A673 (cell line): ENCODE data around the gene HVCN1. TPM values are rescaled to one million over a fixed set of nuclear protein-coding genes. Genes with fewer than 3 reads are reported as not detected.

Experiments used
- BruUV-seq: library from RNA; stranded (reverse); fragments of 400-500 nt; replicated peaks from 2 replicates; lab custom pipeline; 2021; lab: Mats Ljungman, UMichigan
- CTCF ChIA-PET: fragments of 300-600 bp; sonication (Branson Sonifier 250); formaldehyde crosslinking; loops from one replicate; lab custom pipeline; 2022; ENCODE audit warnings: antibody characterized with exemption; lab: Charles Lee
- POLR2A ChIA-PET: fragments of 300-600 bp; sonication (Branson Sonifier 250); formaldehyde crosslinking; loops from one replicate; lab custom pipeline; 2022; ENCODE audit warnings: antibody characterized with exemption; ENCODE audit not compliant: low non-redundant PET; lab: Charles Lee
- DNase-seq: peaks from one replicate; pipeline ENCODE4 v3.0.0-alpha.2; 2015; ENCODE audit warnings: low spot score
- H3K27ac ChIP-seq: fragments of 200-600 bp; sonication (generic); 2 replicates; pipeline ENCODE4 v1.5.1; 2016; ENCODE audit warnings: mixed run types, low read depth, mild to moderate bottlenecking, mixed read lengths, antibody characterized with exemption, low read length; ENCODE audit not compliant: poor library complexity, severe bottlenecking
- H3K27me3 ChIP-seq: fragments of 200-600 bp; sonication (generic); replicated peaks from 2 replicates; pipeline ENCODE4 v1.6.1; 2017; ENCODE audit warnings: mixed run types, low read depth, mild to moderate bottlenecking, mixed read lengths, antibody characterized with exemption, low read length; ENCODE audit not compliant: insufficient read depth, poor library complexity
- H3K36me3 ChIP-seq: fragments of 200-600 bp; sonication (generic); 2 replicates; pipeline ENCODE4 v1.6.1; 2016; ENCODE audit warnings: mixed run types, mild to moderate bottlenecking, mixed read lengths, antibody characterized with exemption, low read length; ENCODE audit not compliant: insufficient read depth, poor library complexity, severe bottlenecking
- H3K4me1 ChIP-seq: fragments of 200-600 bp; sonication (generic); 2 replicates; pipeline ENCODE4 v1.6.1; 2017; ENCODE audit warnings: mixed run types, mild to moderate bottlenecking, mixed read lengths, antibody characterized with exemption, low read length; ENCODE audit not compliant: insufficient read depth, poor library complexity, severe bottlenecking
- H3K4me3 ChIP-seq: fragments of 200-600 bp; sonication (generic); 2 replicates; pipeline ENCODE4 v1.5.1; 2016; ENCODE audit warnings: low read depth, mixed run types, mild to moderate bottlenecking, mixed read lengths, low read length; ENCODE audit not compliant: poor library complexity, severe bottlenecking
- H3K9me3 ChIP-seq: fragments of 200-600 bp; sonication (generic); 2 replicates; pipeline ENCODE4 v1.6.1; 2016; ENCODE audit warnings: mixed run types, low read depth, mild to moderate bottlenecking, mixed read lengths, antibody characterized with exemption, low read length; ENCODE audit not compliant: poor library complexity, severe bottlenecking
- CTCF ChIP-seq: fragments of 300-800, 200-600 bp; sonication (generic); conservative IDR thresholded peaks from 2 replicates; pipeline ENCODE4 v1.5.1; 2017; ENCODE audit warnings: low read depth, mild to moderate bottlenecking, antibody characterized with exemption, low read length, moderate library complexity, mixed read lengths
- EZH2 ChIP-seq: fragments of 200-600 bp; sonication (generic); IDR thresholded peaks from 2 replicates; pipeline ENCODE4 v1.6.1; 2017; ENCODE audit warnings: borderline replicate concordance, low read depth, mild to moderate bottlenecking, mixed read lengths, antibody characterized with exemption, low read length; ENCODE audit not compliant: poor library complexity, severe bottlenecking
- intact Hi-C: fragments of 100-400 bp; cut with micrococcal nuclease; formaldehyde crosslinking; loops from one replicate; pipeline ENCODE4 v1.10.0; 2022; ENCODE audit not compliant: unreplicated experiment
- total RNA-seq: library from RNA; stranded (reverse); gene quantifications from 2 replicates; pipeline ENCODE4 v1.2.3, GENCODE V29; 2021

Gene HVCN1
- total RNA-seq, 1 experiment from 2014 or later: 1.1 TPM

DNA sequence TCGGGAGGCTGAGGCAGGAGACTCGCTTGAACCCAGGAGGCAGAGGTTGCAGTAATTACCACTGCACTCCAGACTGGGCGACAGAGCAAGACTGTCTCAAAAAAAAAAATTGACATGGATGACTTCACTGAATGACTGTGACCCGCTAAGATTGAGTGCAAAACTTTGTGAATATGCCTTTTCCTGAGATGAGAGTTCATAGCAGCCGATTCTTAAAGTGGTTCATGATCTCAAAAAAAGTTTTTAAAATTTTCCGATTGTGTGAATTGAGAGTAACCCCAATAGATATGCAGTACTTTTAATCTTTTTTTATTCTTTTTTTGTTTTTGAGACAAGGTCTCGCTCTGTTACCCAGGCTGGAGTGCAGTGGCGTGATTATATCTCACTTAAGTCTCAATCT, 73.7 kb downstream of the HVCN1 start:
- CTCF ChIA-PET: no interaction called here
- Histone ChIP-seq H3K27me3 (no peaks in the 10 kb centered on the region), H3K4me1 (peaks cover 5% of the 10 kb centered on the region), H3K4me3 (no peak overlapping the region), H3K9me3 (no peaks in the 10 kb centered on the region), H3K27ac (no peak overlapping the region), H3K36me3 (no peaks in the 10 kb centered on the region)
- no TSS peak for BruUV-seq
- POLR2A ChIA-PET: no interaction called here
- TF ChIP-seq CTCF (no peak), EZH2 (no peak)
- intact Hi-C loops: loop anchor here (10.0 kb wide), 1 partner anchor 80 kb away; no protein-coding TSS in a partner anchor
- DNase-seq: no peak

DNA sequence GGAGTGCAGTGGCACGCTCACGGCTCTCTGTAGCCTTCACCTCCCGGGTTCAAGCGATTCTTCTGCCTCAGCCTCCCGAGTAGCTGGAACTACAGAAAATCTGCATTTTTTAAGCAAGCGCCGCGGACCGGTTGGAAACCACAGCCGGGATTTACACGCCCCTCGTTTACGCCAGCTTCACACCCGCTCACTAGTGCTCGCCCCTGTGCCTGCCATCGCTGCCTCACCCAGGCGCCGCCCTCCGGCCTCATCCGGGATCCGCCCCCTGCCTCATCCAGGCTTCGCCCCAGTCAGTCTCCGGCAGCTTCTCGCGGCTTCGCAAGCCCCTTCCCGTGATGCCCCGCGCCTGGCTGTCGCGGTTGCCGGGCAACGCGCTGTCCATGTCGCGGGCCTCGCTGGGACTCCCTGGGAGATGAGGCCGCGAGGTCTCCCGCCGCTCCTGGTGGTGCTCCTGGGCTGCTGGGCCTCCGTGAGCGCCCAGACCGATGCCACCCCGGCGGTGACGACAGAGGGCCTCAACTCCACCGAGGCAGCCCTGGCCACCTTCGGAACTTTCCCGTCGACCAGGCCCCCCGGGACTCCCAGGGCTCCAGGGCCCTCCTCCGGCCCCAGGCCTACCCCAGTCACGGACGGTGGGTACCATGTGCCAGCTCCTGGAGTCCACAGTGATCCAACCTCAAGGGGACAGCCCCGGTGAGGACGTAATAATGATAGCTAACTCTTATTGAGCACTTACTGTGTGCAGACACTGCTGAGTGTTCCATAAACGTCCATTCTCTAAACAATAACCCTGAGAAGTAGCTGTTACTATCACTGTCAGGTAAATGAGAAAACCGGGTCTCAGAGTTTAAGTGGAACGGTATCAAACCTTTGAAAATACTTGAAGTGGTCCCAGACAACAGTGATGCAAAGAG, 74.9 kb downstream of the HVCN1 start, which contains the start of gene TCTN1:
Gene TCTN1, plus strand, starts transcription at position 359 of the 914 bp plus-strand sequence. Its CDS starts 54 bp downstream, at position 413.
- TF ChIP-seq CTCF (no peak), EZH2 (no peak)
- CTCF ChIA-PET: interaction anchor here (0.9 kb wide), 1 partner anchor 12 kb away, joined by 4 read pairs; no protein-coding TSS in a partner anchor
- Histone ChIP-seq H3K9me3 (no peaks in the 10 kb centered on the region), H3K4me3 (peak within 1 kb of the TSS; percentile 73), H3K36me3 (no peaks in the 10 kb centered on the region), H3K27me3 (no peaks in the 10 kb centered on the region), H3K27ac (peak within 1 kb of the TSS; percentile 66), H3K4me1 (peaks cover under 1% of the 10 kb centered on the region)
- intact Hi-C loops: loop anchor here (5.0 to 10.0 kb wide), 3 partner anchors 81 to 273 kb away; no protein-coding TSS in a partner anchor
- TSS peak; percentile 66 for BruUV-seq
- DNase-seq: peak; percentile 98
- POLR2A ChIA-PET: interaction anchor here (0.5 to 0.7 kb wide), 2 partner anchors 19 to 714 kb away, joined by 3 to 7 read pairs; no protein-coding TSS in a partner anchor

GRCh38 chr12:110613071-110613770, 75.7 kb downstream of the HVCN1 start:
- peak overlapping the region; percentile 66 for H3K27ac ChIP-seq
- intact Hi-C loops: loop anchor here (5.0 to 10.0 kb wide), 3 partner anchors 82 to 274 kb away; no protein-coding TSS in a partner anchor
- no peaks in the 10 kb centered on the region for H3K9me3 ChIP-seq
- TF ChIP-seq CTCF (no peak), EZH2 (no peak)
- CTCF ChIA-PET: interaction anchor here (0.9 kb wide), 1 partner anchor 12 kb away, joined by 4 read pairs; no protein-coding TSS in a partner anchor
- H3K36me3 ChIP-seq: no peaks in the 10 kb centered on the region
- H3K27me3 ChIP-seq: no peaks in the 10 kb centered on the region
- H3K4me1 ChIP-seq: no peaks in the 10 kb centered on the region
- peak overlapping the region; percentile 73 for H3K4me3 ChIP-seq
- POLR2A ChIA-PET: no interaction called here
- no peak for DNase-seq
- BruUV-seq: no TSS peak
